ENCODE results near the gene ABCB9.
A peak's percentile ranks its signal among the peaks of the same experiment; 100 is the strongest.
"Not testable (repeated sequence)": the region's sequence is repeated elsewhere in the genome, so short reads cannot be mapped to it uniquely, and the experiment has no call there.

Gene ABCB9

GRCh38 chr12:122928404-122929147 lies 37.7 kb downstream of the ABCB9 start:
- no peaks in the 10 kb centered on the region for H3K4me1 Mint-ChIP-seq (ENCODE audit: low read depth)
- no peaks in the 10 kb centered on the region for H3K27me3 Mint-ChIP-seq
- no peaks in the 10 kb centered on the region for H3K9me3 Mint-ChIP-seq (ENCODE audit: low read depth)
- H3K4me3 Mint-ChIP-seq = no peak overlapping the region
- H3K36me3 Mint-ChIP-seq = no peaks in the 10 kb centered on the region
- H3K27ac Mint-ChIP-seq = no peak overlapping the region

DNA sequence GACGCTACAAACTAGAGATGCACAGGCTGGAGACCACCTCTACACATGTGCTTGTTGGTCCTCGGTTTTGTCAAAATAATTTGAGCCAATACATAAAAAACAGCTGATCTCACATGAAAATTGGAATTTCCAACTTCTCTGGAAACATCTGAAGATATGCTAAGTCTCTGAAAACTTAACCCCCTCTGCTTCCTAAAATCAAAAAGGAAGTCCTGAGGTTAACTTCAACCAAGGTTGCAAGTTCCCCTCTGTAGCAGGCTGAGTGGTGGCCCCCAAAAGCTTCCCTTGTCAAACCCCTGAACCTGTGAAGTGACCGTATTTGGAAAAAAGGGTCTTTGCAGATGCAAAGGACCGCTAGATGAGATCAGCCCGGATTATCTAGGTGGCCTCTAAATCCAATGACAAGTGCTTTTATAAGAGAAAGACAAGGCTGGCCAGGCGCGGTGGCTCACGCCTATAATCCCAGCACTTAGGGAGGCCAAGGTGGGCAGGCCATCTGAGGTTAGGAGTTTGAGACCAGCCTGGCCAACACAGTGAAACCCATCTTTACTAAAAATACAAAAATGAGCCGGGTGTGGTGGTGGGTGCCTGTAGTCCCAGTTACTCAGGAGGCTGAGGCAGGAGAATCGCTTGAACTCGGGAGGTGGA lies 38.4 kb downstream of the ABCB9 start:
- no peaks in the 10 kb centered on the region for H3K9me3 Mint-ChIP-seq (ENCODE audit: low read depth)
- H3K27me3 Mint-ChIP-seq = no peaks in the 10 kb centered on the region
- no peak overlapping the region for H3K27ac Mint-ChIP-seq
- no peaks in the 10 kb centered on the region for H3K36me3 Mint-ChIP-seq
- H3K4me1 Mint-ChIP-seq (ENCODE audit: low read depth) = no peaks in the 10 kb centered on the region
- H3K4me3 Mint-ChIP-seq = no peak overlapping the region

DNA sequence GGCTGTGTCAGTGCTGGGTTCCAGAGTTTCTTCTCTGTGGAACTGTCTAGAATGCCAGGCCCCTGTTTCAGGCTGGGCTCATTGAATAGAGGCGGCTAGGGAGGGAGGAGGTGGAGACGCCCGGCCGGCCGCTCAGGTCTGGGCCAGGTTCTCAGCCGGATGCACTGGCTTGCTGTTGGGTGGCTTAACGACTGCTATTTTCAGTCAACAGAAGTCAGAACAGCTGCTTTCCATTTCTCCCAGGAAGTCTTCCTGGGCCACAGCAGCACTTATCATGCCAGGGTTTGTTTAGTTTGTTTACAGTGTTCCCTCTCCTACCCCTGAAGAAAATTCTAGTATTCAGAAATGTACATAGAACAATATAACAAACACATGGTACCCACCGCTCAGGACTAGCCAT lies 44.3 kb downstream of the ABCB9 start:
- Mint-ChIP-seq H3K27ac (no peak overlapping the region), H3K9me3 (ENCODE audit: low read depth) (no peaks in the 10 kb centered on the region), H3K27me3 (no peaks in the 10 kb centered on the region), H3K36me3 (no peaks in the 10 kb centered on the region), H3K4me1 (ENCODE audit: low read depth) (no peaks in the 10 kb centered on the region), H3K4me3 (no peak overlapping the region)

GRCh38 chr12:122920687-122921086 lies 45.6 kb downstream of the ABCB9 start:
- Mint-ChIP-seq H3K27ac (no peak overlapping the region), H3K9me3 (ENCODE audit: low read depth) (no peaks in the 10 kb centered on the region), H3K27me3 (no peaks in the 10 kb centered on the region), H3K4me3 (no peak overlapping the region), H3K36me3 (no peaks in the 10 kb centered on the region), H3K4me1 (ENCODE audit: low read depth) (peaks cover 2% of the 10 kb centered on the region)

DNA sequence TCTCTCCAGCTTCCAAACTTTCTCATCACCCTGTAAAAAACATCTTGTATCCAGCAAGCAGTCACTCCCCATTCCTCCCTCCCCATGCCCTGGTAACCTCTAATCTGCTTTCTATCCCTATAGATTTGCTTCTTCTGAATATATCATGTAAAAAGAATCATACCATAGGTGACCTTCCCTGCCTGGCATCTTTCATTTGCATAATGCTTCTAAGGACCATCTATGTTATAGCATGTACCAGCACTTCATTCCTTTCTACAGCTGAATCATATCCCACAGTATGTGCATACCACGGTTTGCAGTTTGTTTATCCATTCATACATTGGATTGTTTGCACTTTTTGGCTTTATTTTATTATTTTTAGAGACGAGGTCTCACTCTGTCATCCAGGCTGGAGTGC lies 47.4 kb downstream of the ABCB9 start:
- Mint-ChIP-seq H3K27ac (no peak overlapping the region), H3K4me3 (no peak overlapping the region), H3K36me3 (no peaks in the 10 kb centered on the region), H3K4me1 (ENCODE audit: low read depth) (peaks cover 2% of the 10 kb centered on the region), H3K9me3 (ENCODE audit: low read depth) (no peaks in the 10 kb centered on the region), H3K27me3 (no peaks in the 10 kb centered on the region)

DNA sequence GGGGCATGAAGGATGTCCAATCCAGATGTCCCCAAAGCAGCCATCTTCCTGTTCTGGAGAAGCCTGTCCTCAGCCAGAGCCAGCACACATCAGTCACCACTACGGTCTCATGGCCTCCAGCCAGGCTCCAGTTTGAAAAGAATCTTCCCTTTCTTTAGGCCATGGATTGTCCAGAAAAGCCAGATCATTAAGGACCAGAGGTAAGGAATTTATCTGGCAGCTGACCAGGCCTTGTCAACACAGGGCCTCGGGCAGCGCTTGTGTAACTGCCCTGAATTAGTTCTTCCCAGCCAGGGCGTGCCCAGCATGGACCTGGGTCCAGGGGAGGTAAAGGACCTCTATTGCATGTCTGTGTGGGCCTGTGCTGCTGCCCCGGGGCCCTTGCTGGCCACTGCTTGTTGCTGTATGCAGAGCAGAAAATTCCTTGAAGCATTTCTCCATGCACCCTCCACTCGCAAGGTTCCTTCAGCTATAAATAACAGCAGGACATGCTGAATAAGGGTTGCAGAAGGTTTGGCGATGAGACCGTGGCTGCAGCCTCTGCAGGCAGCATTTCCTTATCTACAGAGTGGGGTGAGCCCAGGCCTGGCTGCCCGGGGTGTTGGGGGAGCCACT lies 48.6 kb downstream of the ABCB9 start:
- no peaks in the 10 kb centered on the region for H3K9me3 Mint-ChIP-seq (ENCODE audit: low read depth)
- no peak overlapping the region for H3K4me3 Mint-ChIP-seq
- H3K4me1 Mint-ChIP-seq (ENCODE audit: low read depth) = peaks cover 2% of the 10 kb centered on the region
- H3K27me3 Mint-ChIP-seq = no peaks in the 10 kb centered on the region
- no peaks in the 10 kb centered on the region for H3K36me3 Mint-ChIP-seq
- no peak overlapping the region for H3K27ac Mint-ChIP-seq

DNA sequence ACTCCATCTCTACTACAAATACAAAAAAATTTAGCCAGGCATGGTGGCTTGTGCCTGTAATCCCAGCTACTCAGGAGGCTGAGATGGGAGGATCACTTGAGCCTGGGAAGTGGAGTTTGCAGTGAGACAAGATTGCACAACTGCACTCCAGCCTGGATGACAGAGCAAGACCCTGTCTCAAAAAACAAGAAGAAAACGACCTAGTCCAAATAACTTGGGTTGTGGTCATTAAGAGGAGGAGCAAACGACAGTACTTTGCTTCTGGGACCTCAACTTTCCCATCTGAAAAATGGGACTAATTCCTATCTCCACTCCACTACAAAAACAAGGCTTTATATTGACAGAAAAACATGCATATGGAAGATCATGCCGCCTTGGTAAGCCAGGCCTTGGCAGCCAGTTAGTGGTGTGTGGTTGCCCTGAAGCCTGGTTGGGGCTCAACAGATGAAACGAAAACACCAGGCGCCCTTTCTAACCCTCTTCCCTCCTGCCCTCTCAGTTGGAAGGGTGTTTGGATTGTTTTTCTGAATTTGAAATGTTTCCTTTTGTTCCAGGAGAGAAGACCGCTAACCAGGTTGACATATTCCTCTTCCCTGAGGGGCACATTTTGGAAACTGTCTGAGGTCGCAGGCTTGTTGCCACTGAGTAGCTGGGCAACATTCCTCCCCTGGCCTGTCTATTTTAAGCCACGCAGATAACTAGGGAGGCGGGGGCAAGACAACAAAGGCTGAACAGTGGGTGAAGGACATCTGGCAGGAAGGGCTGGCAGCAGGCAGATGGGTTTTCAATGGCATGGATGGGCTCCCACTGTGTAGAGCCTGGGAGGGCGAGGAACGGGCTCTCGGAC lies 56.6 kb downstream of the ABCB9 start:
- H3K4me3 Mint-ChIP-seq = no peak overlapping the region
- no peaks in the 10 kb centered on the region for H3K9me3 Mint-ChIP-seq (ENCODE audit: low read depth)
- H3K27me3 Mint-ChIP-seq = no peaks in the 10 kb centered on the region
- no peaks in the 10 kb centered on the region for H3K4me1 Mint-ChIP-seq (ENCODE audit: low read depth)
- H3K27ac Mint-ChIP-seq = no peak overlapping the region
- H3K36me3 Mint-ChIP-seq = no peaks in the 10 kb centered on the region

GRCh38 chr12:122908915-122909314 lies 57.3 kb downstream of the ABCB9 start:
- Mint-ChIP-seq H3K4me1 (ENCODE audit: low read depth) (no peaks in the 10 kb centered on the region), H3K36me3 (no peaks in the 10 kb centered on the region), H3K9me3 (ENCODE audit: low read depth) (no peaks in the 10 kb centered on the region), H3K4me3 (no peak overlapping the region), H3K27ac (no peak overlapping the region), H3K27me3 (no peaks in the 10 kb centered on the region)

GRCh38 chr12:122905258-122905657 lies 61.0 kb downstream of the ABCB9 start:
- H3K27me3 Mint-ChIP-seq; H3K4me3 Mint-ChIP-seq; H3K36me3 Mint-ChIP-seq; H3K27ac Mint-ChIP-seq; H3K9me3 Mint-ChIP-seq (ENCODE audit: low read depth): not testable (repeated sequence)
- peaks cover 14% of the 10 kb centered on the region for H3K4me1 Mint-ChIP-seq (ENCODE audit: low read depth)

DNA sequence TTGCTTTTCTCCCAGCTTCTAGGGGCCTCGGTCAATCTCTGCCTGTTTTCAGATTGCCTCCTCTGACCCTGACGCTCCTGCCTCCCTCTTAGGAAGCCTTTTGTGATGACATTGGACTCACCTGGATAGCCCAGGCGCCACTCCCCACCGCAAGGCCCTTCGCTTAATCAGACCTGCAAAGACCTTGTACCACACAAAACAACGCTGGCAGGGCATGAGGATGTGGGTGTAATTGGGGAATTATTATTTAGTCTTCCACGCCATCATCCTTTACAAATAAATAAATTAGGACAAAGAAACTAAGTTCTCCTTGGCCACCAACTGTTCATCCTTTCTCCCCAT lies 62.6 kb downstream of the ABCB9 start:
- no peak overlapping the region for H3K27ac Mint-ChIP-seq

GRCh38 chr12:122902854-122903692 lies 63.2 kb downstream of the ABCB9 start:
- Mint-ChIP-seq H3K36me3 (no peaks in the 10 kb centered on the region), H3K27me3 (no peaks in the 10 kb centered on the region), H3K27ac (no peak overlapping the region), H3K4me3 (no peak overlapping the region), H3K9me3 (ENCODE audit: low read depth) (no peaks in the 10 kb centered on the region), H3K4me1 (ENCODE audit: low read depth) (peaks cover 34% of the 10 kb centered on the region)

More for the DNA sequence above, 62.6 kb downstream of the ABCB9 start:
- H3K4me1 Mint-ChIP-seq (ENCODE audit: low read depth) = peaks cover 28% of the 10 kb centered on the region
- H3K9me3 Mint-ChIP-seq (ENCODE audit: low read depth) = no peaks in the 10 kb centered on the region
- no peaks in the 10 kb centered on the region for H3K36me3 Mint-ChIP-seq
- H3K27me3 Mint-ChIP-seq = no peaks in the 10 kb centered on the region
- no peak overlapping the region for H3K4me3 Mint-ChIP-seq

DNA sequence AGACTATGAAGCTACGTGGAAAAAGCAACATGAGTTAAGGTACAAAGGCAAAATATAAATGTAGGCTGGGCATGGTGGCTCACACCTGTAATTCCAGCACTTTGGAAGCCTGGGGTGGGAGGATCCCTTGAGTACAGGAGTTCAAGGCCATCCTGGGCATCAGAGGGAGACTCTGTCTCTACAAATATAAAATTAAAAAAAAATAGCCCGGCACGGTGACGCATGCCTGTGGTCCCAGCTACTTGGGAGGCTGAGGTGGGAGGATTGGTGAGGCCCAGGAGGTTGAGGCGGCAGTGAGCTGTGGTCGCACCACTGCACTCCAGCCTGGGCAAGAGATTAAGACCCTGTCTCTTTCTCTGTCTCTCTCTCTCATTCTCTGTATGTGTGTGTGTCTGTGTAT lies 66.4 kb downstream of the ABCB9 start:
- Mint-ChIP-seq H3K27ac (peak overlapping the region; percentile 81), H3K36me3 (no peaks in the 10 kb centered on the region), H3K27me3 (no peaks in the 10 kb centered on the region), H3K4me3 (peak overlapping the region; percentile 7), H3K4me1 (ENCODE audit: low read depth) (peaks cover 59% of the 10 kb centered on the region), H3K9me3 (ENCODE audit: low read depth) (no peaks in the 10 kb centered on the region)

DNA sequence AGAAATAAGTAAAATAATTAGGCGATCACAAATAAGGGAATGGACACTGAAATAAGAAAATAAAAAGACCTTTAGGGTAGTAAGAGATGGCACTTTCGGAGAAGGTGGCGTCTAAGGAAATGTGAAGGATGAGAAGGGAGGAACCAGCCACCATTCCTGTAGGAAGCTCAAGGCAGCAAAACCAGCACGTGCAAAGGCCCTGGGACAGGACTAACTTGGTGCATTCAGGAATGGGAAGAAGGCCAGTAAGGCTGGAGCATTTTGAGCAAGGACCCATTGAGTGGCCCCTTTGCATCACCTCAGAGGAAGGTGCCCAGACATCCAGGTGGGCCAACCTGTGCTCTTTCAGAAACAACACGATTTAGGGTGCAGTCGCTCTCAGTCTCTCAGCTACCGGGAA lies 69.6 kb downstream of the ABCB9 start:
- H3K36me3 Mint-ChIP-seq = peaks cover 3% of the 10 kb centered on the region
- peak overlapping the region; percentile 92 for H3K27ac Mint-ChIP-seq
- H3K4me1 Mint-ChIP-seq (ENCODE audit: low read depth) = peaks cover 86% of the 10 kb centered on the region
- no peaks in the 10 kb centered on the region for H3K27me3 Mint-ChIP-seq
- no peaks in the 10 kb centered on the region for H3K9me3 Mint-ChIP-seq (ENCODE audit: low read depth)
- peak overlapping the region; percentile 92 for H3K4me3 Mint-ChIP-seq
